NCI-H2029 (cell line): Measurements from ENCODE around the gene TSPEAR.
"Not testable (repeated sequence)": the region's sequence is repeated elsewhere in the genome, so short reads cannot be mapped to it uniquely, and the experiment has no call there.

Experiments
- DNase-seq: peaks from one replicate; lab custom pipeline; 2025; lab: John Stamatoyannopoulos, UW

Gene TSPEAR

DNA sequence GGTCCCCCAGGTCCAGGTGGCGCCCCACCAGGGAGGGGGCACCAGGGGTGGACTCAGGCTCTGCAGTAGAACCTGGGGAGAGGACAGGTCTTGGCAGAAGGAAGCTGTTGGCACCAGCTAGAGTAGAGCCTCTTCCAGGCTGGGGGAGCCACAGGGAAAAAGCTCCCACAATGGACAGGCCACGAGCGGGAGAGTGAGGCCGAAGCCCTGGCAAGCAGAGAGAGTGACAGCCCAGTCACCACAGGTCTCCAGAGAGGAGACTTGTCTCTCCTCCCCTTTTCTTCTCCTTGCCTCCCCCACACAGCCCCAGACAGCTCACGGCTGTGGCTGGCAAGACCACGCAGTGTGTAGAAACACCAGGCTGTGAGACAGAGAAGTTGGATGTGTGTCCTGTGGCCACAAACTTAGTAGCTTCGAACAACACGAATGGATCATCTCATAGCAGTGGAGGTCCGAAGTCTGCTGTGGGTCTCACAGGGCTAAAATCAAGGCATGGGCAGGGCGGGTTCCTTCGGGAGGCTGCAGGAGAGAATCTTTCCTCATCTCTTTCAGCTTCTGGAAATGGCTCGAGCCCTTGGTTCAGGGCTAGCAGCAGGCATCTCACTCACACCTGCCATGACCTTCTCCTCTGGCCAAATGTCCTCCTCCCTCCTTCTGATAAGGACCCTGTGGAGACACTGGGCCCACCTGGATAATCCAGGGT, 60.2 kb downstream of the TSPEAR start:
- no peak for DNase-seq

DNA sequence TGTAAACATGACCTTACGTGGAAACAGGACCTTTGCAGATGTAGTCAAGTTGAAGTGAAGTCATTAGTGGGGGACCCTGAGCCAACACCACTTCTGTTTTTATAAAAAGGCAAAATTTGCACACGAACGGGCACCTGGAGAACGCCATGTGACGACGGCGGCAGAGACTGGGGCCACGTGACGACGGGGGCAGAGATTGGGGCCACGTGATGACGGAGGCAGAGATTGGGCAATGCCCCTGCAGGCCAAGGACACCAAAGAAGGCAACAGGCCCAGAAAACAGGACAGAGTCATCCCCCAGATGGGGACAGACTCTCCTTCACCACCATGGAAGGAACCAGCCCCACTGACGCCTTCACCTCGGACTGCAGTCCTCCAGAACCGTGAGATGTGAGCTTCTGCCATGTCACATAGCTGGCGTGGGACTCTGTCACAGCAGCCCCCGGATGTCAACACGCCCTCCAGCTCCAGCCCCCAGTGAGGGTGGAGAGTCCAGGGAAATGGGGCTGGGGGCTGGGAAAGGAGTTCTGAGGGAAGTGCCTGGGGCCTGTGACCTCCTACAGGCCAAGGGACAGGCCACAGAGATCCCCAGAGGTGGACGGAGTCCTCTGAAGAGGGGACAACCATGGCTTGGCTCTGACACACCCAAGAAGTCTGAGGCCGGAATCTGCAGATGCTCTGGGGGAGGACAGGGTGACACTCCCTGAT, 61.0 kb downstream of the TSPEAR start:
- DNase-seq, result no peak

DNA sequence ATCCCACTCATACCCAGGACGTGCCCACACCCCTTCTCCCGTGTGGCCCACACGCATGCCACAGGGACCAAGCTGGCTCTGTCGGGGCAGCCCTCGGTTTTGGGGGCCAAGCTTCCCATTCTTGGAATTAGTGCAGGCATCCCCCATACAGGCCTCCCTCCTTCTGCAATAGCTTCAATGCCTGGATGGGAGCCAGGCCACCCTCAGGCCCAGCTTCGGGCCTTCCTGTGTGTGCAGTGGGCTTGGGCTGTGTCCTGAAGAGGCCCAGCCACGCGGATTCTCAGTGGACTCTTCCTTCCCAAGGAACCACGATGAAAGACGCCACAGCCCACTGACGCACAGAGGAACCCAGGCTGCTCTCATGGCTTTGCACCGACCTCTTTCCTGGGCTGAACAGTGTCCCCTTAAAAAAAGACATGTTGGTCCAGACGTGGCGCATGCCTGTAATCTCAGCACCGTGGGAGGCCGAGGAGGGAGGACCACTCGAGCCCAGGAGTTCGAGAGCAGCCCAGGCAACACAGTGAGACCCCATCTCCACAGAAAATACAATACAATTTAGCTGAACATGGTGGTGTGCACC, 61.8 kb downstream of the TSPEAR start:
- DNase-seq, result no peak

DNA sequence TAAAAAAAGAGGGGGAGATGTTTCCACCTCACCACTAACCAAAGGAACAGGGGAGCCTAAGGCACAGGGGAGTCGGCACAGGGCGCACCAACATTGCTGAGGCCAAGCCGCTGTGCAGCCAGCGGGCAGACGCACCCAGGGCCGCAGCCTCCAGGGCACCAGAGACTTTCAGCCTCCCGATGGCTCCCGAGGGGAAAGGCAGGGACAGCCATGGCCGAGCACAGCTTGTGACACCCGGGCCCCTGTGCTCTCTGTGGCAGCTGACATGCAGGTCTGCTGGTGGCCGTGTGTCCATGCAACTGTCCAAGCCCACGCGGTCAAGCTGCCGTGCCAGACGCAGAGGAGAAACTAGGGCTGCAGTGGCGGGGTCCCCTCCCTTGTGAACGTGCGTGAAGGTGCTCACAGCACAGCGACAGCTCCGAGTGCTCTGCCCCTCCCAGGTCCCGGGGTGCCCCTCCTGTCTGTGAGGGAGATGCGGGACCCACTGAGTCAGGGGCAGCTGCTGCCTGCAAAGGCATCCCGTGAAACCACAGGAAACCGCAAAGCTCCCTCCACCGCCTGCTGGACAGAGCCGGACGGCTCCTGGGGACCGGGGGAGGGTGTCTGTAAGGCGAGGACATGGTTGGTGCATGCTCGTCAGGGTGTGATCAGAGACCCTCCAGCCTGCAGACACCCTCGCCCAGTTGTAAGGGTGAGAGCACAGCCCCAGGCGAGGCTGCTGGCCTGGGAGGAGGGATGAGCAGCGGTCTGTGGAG, 62.6 kb downstream of the TSPEAR start:
- no peak for DNase-seq

DNA sequence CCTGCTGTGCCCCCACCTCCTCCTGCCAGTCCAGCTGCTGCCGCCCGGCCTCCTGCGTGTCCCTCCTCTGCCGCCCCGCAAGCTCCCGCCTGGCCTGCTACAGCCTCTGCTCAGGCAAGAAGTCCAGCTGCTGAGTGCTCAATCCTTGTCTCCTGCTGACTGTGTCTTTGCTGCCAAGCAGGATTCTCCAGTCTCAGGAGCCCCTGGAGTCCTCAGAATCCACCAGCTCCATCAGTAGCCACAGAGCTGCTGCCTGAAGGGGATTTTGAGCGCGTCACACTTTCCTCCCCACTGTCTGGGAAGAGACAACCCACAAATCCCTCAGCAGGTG, 64.2 kb downstream of the TSPEAR start:
- no peak for DNase-seq

DNA sequence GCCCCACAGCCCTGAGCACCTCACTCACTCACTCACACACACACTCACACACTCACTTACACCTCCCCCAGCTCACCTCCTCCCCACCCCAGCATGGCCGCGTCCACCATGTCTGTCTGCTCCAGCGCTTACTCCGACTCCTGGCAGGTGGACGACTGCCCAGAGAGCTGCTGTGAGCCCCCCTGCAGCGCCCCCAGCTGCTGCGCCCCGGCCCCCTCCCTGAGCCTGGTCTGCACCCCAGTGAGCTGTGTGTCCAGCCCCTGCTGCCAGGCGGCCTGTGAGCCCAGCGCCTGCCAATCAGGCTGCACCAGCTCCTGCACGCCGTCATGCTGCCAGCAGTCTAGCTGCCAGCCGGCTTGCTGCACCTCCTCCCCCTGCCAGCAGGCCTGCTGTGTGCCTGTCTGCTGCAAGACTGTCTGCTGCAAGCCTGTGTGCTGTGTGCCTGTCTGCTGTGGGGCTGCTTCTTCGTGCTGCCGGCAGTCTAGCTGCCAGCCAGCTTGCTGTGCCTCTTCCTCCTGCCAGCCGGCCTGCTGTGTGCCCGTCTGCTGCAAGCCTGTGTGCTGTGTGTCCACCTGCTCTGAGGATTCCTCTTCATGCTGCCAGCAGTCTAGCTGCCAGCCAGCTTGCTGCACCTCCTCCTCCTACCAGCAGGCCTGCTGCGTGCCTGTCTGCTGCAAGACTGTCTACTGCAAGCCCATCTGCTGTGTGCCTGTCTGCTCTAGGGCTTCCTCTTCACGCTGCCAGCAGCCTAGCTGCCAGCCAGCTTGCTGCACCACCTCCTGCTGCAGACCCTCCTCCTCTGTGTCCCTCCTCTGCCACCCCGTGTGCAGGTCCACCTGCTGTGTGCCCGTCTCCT, 64.8 kb downstream of the TSPEAR start, which contains the start of gene KRTAP10-11:
Gene KRTAP10-11, plus strand, starts transcription at position 49 of the 856 bp plus-strand sequence. Its CDS starts 45 bp downstream, at position 94.
- not testable (repeated sequence) for DNase-seq

DNA sequence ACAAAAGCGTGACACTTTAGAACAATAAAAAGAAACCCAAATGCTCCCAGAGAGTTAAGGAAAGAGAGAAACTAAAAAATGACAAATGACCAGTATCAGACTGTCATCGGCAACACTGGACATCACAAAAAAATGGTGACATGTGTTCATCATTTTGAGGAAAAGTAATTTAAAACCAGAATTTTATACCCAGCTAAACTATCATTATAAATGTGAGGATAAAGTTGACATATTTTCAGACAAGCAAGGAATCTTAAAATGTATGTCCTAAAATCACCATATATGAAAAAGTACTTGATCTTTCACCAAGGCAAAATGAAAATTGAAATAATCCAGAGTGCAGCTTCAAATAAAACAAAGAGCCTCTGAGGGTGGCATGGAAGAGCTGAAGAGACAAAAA, 66.5 kb downstream of the TSPEAR start:
- no peak for DNase-seq

DNA sequence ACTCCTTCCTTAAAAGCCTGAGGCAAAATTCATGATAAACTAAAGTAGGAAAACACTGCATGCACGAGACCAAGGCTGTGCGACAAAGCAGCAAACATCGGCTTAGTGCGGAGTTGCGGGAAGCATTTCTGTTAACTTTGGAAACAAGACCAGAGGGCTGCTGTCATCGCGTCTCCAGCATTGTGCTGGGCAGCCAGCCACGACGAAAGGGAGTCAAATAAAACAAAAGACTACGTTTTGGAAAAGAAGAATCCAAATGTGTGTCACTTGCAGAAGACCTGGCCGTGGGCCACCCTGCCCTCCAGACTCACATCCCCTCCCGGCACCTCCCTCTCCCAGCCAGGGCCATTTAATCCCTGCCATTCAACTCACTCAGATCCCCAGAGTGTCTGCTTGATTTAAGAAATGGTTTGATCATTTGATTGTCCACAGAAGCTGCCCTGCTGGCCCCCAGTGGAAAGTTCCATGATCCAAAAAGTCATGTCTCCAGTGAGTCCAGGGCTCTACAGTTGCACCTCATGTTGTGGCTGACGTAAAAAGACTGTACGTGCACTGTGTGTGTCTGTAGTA, 67.5 kb downstream of the TSPEAR start:
- no peak for DNase-seq

DNA sequence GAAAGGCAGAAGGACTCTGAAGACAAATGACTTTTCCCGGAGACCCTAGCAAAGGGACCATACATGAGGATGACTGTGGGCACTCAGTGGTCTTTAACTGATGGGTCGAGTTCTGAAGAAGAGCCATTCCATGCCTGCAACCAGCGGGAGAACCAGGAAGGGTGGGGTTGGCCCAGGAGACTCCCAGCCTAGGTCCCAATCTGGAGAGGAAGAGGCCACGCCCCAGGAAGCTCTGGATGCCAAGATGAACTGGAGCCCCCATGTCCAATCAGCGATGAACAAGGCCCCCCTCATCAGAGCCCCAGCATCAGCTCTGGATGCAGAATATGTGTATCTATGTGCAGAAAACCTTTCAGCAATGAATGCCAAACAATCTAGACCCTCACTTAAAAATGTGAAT, 70.6 kb downstream of the TSPEAR start:
- no peak for DNase-seq

DNA sequence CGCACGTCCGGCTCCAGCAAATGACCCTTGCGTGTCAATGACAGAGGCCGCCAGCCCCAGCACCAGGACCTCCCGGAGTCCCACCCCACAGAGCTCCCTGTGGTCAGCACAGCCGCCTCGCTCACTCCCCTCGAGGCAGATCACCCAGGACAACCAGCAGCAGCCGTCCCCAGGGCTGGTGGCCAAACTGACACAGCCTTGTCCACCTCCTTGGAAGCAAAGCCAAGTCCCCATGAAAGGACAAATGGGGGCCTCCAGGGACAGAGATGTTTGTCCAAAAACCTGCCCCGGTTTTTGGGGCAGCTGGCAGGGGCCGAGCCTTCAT, 72.1 kb downstream of the TSPEAR start:
- DNase-seq, result no peak

DNA sequence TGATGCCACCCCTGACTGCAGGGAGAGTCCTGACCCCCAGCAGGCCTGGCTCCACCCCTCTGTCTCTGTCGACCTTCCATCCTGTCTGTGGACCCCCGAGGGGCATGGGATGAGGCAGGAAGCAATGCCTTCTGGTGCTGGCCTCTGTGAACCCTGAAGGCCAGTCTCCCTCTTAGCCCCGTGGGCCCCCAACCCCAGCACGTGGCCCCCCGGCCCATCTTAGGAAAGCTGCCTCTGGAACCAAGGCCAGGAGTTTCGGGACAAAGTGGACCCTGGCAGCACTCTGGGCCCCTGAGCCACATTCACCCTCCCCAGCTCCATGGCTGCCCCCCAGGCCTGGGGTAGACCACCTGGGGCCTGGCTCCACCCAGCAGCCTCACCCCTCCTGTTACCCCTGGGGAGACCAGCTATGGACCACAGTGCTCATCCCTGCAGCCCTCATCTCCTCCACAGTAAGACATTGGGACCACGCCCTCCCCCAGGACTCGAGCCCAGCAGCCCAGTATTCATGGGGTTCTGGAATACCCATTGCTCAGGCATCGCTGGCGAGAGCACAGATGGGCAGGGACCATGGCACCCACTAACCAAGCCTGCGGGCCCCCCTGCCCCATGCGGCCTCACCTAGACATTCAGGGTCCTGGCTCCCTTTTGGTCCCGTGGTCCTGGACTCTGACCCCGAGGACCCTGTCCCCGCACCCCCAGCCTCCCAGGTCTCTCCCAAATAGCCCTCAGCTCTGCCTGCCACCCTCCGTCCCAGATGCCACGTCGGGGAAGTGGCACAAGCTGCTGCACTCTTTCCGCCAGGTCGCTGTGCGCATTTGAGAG, 72.7 kb downstream of the TSPEAR start:
- DNase-seq, result not testable (repeated sequence)

DNA sequence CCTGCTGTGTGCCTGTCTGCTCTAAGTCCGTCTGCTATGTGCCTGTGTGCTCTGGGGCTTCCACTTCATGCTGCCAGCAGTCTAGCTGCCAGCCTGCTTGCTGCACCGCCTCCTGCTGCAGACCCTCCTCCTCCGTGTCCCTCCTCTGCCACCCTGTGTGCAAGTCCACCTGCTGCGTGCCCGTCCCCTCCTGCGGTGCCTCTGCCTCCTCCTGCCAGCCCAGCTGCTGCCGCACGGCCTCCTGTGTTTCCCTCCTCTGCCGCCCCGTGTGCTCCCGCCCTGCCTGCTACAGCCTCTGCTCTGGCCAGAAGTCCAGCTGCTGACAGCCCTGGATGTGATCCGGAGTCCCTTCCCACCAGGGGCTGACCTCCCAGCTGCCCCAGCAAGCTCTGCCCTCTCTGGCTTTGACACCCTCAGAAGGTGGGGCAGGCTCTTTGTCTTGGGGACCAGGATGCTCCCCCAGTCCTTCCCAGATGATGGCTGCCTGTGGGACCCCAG, 73.5 kb downstream of the TSPEAR start:
- DNase-seq, result not testable (repeated sequence)

DNA sequence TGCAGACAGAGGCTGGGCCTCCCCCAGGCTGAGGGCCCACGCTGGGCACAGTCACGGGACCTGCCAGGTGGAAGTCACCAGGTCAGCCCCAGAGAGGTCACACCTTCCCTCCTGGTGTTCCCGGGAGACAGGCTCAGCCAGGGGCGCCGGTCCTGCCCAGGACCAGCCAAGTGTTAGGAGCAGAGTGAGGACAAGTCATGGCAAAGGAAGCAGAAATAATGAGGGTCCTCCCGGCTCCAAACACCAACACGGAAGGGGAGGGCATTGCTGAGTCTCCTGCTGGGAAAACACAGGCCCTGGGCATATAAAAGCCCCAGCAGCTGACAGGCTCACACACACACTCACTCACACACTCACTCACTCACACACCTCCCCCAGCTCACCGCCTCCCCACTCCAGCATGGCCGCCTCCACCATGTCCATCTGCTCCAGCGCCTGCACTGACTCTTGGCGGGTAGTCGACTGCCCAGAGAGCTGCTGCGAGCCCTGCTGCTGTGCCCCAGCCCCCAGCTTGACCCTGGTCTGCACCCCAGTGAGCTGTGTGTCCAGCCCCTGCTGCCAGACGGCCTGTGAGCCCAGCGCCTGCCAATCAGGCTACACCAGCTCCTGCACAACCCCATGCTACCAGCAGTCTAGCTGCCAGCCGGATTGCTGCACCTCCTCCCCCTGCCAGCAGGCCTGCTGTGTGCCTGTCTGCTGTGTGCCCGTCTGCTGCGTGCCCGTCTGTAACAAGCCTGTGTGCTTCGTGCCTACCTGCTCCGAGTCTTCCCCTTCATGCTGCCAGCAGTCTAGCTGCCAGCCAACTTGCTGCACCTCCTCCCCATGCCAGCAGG, 74.1 kb downstream of the TSPEAR start, which contains the start of gene KRTAP10-10:
Gene KRTAP10-10, plus strand, starts transcription at position 339 of the 833 bp plus-strand sequence. Its CDS starts 62 bp downstream, at position 401.
- DNase-seq, result no peak

DNA sequence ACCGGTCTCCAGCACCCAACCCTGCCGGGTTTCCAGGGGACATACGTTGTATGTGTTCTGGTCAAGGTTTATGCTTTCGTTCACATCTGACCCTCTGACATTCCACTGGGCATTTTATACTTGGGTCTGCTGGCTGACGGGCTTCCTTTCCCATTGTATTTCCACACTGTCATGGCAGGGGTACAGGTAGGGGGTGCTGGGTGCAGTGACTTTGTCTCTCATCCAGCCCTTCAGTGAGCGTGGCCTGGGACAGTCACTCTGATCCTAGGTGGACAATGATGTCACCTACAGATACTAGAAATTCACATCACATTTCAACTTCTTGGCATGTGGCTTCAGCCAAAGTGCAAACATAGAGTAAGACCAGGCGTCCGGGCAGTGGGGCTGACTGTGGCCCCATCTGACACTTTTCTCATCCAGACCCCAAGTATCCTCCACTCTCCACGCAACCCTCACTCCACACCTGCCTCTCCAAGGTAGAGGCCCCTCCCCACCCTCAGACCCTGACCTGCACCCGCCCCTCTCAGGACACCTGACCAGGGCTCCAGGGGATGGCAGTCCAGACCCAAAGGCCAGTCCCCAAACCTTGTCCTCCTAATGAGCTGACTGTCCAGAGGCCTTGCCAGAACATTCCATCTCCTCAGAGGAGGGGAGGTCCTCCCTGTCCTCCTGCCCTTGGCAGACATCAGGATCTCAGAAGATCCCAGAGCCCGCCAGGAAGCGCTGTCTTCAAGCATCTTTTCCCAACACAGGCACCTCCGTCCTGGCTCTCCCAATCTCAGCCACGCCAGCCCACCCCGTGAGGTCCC, 75.0 kb downstream of the TSPEAR start:
- DNase-seq, result no peak

DNA sequence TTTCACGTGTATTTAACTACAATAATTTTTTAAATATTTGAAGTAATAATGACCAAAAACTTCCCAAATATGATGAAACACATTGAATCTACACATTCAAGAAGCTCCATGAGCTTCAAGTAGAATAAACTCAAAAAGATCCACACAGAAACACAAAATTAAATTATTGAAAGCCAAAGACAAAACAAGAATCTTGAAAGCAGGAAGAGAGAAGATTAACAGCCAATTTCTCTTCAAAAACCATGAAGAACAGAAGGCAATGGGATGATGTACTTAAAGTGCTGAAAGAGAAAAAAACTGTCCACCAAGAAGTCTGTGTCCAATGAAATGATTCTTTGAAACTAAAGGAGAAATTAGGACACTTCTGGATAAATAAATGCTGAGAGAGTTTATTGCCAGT, 79.3 kb downstream of the TSPEAR start:
- DNase-seq, result no peak

DNA sequence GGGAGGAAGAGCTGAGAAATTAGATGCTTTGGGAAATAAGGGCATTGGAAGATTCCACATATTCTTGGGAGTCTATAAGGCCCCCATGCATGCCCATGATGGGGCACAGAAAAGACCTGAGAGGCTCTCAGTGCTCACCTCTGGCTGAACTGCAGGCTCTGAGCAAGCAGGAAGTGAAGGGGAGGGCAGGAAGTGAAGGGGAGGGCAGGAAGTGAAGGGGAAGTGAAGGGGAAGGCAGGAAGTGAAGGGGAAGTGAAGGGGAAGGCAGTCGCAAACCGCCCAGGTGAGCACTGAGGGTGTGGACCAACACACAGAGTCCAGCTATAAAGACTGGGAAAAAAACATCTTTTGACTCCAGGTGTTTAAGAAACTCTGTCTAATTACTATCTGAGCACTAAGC, 80.9 kb downstream of the TSPEAR start:
- no peak for DNase-seq

DNA sequence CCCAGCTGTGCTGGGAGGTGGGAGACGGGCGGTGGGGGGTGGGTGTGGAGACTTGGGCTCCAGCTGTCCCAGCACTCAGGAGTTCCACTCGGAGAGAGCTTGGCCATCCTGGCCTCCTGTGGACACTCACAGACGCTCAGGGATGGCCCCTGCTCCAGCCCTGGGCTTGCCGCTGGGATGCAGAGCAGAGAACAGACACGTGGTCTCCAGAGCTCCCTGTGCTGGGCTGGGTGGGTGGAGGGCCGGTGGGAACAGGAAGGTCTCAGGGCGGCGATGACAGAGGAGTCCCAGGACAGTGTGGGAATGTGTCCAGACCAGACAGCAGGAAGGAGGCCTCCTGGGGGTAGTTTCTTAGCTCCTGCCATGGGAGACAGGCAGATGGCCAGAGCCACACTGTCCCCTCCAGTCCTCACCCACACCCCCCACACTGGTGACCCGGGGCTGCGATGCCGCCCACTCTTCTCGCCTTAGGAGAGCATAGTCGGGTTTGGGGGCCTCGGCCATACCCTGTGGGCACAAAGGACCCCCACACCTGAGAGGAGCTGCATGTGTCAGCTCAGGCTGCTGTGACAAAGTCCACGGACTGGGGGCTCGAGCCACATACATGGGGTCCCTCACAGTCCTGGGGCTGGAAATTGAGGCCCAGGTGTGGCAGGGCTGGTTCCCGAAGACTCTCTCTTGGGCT, 82.5 kb downstream of the TSPEAR start:
- DNase-seq, result no peak

DNA sequence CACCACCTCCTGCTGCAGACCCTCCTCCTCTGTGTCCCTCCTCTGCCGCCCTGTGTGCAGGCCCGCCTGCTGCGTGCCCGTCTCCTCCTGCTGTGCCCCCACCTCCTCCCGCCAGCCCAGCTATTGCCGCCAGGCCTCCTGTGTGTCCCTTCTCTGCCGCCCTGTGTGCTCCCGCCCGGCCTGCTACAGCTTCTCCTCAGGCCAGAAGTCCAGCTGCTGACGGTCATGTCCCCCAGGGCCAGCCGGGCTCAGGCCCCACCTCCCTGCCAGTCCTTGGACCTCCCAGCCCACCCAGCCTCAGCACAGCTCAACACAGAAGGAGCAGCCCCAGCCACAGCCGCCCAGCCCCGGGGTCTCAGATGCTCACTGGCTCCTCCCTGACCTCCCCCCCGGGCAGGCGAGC, 83.5 kb downstream of the TSPEAR start:
- not testable (repeated sequence) for DNase-seq
